LNCAP (cell line): ENCODE data around the gene TM2D3.

Experiments used
- CTCF ChIP-seq: fragments of 450-650 bp; IDR thresholded peaks from 2 replicates; pipeline ENCODE4 v1.5.1; 2017; ENCODE audit warnings: mild to moderate bottlenecking

TM2D3 gene

GRCh38 chr15:101607108-101607507 lies 45.1 kb downstream of the TM2D3 start:
- TF ChIP-seq CTCF, result no peak

DNA sequence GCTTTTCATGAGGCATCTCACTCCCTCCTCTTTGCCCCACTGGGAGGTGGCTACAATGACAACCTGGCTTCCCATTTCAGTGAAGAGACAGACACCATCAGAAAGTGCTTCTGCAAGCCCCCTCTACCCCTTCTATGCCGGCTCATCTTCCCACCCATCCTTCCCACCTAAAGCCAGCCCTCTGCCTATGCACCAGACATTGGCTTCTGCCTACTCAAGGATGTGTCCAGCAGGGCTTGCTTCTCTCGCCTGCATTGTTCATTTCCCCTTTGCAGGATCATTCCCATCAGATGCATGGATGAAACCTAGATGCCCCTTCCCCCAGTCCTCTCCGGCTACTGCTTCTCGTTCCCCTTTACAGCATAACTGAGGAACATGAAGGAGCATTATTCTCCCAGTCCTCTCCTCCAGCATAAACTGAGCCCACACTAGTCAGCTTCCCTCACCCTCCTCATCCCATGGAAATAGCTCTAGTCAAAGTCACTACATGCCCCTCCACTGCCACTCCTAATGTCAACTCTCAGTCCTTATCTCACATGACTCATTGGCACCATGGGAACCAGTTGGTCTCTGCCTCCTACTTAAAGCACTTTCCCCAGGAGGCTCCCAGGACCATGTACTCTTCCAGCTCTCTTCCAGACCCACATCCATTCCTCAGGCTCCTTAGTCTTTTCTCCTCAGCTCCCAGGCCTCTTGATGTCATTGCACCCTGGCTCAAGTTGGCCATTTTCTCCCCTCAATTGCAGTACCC lies 47.9 kb downstream of the TM2D3 start:
- no peak for TF ChIP-seq CTCF

- TF ChIP-seq CTCF, result no peak
Measured at GRCh38 chr15:101602801-101603200, 49.4 kb downstream of the TM2D3 start.

DNA sequence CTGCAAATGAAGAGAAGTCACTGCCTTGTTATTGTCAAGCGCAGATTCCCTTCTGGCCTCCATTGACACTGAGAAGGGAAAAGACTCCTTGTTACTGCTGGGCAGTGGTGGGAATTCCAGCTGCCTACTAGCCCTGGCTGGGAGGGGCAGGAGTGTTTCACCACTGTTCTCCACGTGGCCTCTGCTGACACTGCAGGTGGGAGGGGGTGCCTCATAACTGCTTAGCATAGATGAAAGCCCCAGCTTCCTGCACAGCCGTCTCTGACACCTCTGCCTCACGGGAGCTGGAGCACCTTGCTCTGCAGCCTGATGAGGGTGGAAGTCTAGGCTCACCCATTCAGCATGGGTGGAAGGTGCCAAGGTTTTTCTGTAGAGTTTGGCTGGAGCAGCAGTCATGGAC lies 52.1 kb downstream of the TM2D3 start:
- TF ChIP-seq CTCF, result no peak

DNA sequence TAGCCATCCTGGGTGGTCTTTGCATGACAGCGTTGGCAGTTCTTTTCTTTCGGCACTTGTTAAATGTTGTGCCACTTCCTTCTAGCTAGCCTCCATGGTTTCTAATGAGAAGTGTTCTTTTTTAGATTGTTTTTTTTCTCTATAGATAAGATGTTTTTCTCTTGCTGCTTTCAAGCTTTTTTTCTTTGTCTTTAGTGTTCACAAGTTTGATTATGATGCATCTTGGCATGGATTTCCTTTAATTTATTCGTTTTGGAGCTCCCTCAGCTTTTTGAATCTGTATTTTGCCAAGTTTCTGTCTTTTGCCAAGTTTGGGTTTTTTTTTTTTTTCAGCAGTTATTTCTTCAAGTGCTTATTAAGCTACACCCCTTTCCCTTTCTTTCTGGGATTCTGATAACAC lies 53.1 kb downstream of the TM2D3 start:
- no peak for TF ChIP-seq CTCF

GRCh38 chr15:101597360-101597928 lies 54.7 kb downstream of the TM2D3 start:
- TF ChIP-seq CTCF, result no peak

- TF ChIP-seq CTCF, result no peak
Measured at GRCh38 chr15:101596633-101597032, 55.5 kb downstream of the TM2D3 start.
